NT2/D1 (cell line): ENCODE data around the gene NDFIP1.

Experiments
- SUZ12 ChIP-seq: IDR thresholded peaks from 2 replicates; pipeline ENCODE4 v1.6.1; 2011; ENCODE audit not compliant: insufficient read length, insufficient read depth; ENCODE audit errors: extremely low read depth
- ZNF274 ChIP-seq: IDR thresholded peaks from 2 replicates; pipeline ENCODE4 v1.6.1; 2011; ENCODE audit warnings: mild to moderate bottlenecking, low read depth, low read length

DNA sequence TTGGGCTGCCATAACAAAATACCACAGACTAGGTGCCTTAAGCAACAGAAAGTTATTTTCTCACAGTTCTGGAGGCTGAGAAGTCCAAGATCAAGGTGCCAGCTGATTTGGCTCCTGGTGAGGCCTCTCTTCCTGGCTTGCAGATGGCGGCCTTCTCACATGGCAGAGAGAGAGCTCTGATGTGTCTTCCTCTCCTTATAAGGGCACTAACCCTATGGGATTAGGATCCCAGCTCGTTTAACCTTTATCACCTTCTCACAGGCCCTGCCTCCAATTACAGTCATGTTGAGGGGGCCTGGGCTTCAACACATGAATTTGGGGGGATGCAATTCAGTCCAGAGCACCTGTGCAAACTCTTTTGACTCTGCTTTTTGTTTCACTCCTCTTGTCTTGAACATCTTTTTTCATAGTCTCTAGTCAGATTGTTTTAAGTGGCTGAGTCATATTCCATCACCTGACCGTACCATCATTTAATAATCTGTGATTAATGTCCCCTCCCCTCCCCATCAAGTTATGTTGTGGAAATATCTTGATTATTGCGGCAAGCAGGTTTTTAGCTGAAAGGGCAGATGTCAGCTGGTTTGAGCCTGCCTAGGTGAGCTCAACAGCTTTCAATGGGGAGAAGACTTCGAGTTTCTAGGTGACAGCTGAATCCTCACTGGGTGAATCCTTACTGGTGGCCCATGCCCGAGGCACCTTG lies 61.8 kb downstream of the NDFIP1 start:
- TF ChIP-seq ZNF274 (no peak), SUZ12 (no peak)
